Endothelial cell of umbilical vein (primary cell): Measurements from ENCODE around the gene KIF17. TPM values are rescaled to one million over a fixed set of nuclear protein-coding genes. Genes with fewer than 3 reads are reported as not detected.

ENCODE experiments used
- BruUV-seq: library from RNA; stranded (reverse); fragments of 400-500 nt; replicated peaks from 2 replicates; lab custom pipeline; 2021; lab: Mats Ljungman, UMichigan
- CTCF ChIA-PET: fragments of 300-600, 350-600 bp; sonication (Branson Sonifier 250); formaldehyde crosslinking; loops from one replicate; lab custom pipeline; 2021; ENCODE audit warnings: antibody characterized with exemption, inconsistent platforms; lab: Charles Lee
- POLR2A ChIA-PET: fragments of 300-600, 350-600 bp; sonication (Branson Sonifier 250); formaldehyde crosslinking; loops from one replicate; lab custom pipeline; 2021; ENCODE audit warnings: antibody characterized with exemption, inconsistent platforms; lab: Charles Lee
- DNase-seq: peaks from one replicate; pipeline ENCODE4 v3.0.0-alpha.2; 2011; ENCODE audit warnings: low read depth, low spot score
- FAIRE-seq: peaks from 2 replicates; lab custom pipeline; 2011; peaks lifted over from hg19 to GRCh38; lab: Jason Lieb, UNC
- H2AFZ ChIP-seq: 2 replicates; pipeline ENCODE4 v1.6.0; 2012; ENCODE audit warnings: low read depth, low read length, control low read depth, inconsistent platforms
- H3K27ac ChIP-seq: 2 replicates; pipeline ENCODE4 v1.5.1; 2011; ENCODE audit warnings: low read depth, mild to moderate bottlenecking, control low read depth, low read length, moderate library complexity; ENCODE audit not compliant: insufficient read depth
- H3K27me3 ChIP-seq, 2 experiments: 2 replicates each; pipeline versions ENCODE4 v1.6.0 to v1.6.1; 2011; ENCODE audit warnings: low read length in 2 of 2, mixed read lengths in 1 of 2; ENCODE audit not compliant: control insufficient read depth in 2 of 2, insufficient read depth in 2 of 2
- H3K36me3 ChIP-seq, 2 experiments: 2 replicates in 1 of 2; 3 replicates in 1 of 2; pipeline ENCODE4 v1.5.1; 2011; ENCODE audit warnings: low read length in 2 of 2, mild to moderate bottlenecking in 1 of 2, moderate library complexity in 1 of 2; ENCODE audit not compliant: control insufficient read depth in 2 of 2, insufficient read depth in 2 of 2; ENCODE audit errors: extremely low read depth in 1 of 2
- H3K4me1 ChIP-seq: 3 replicates; pipeline ENCODE4 v1.5.1; 2011; ENCODE audit warnings: mild to moderate bottlenecking, low read length; ENCODE audit not compliant: control insufficient read depth, insufficient read depth; ENCODE audit errors: extremely low read depth
- H3K4me2 ChIP-seq: 2 replicates; pipeline ENCODE4 v1.6.1; 2011; ENCODE audit warnings: low read length, control low read depth, mixed read lengths; ENCODE audit not compliant: insufficient read depth
- H3K4me3 ChIP-seq, 3 experiments: fragments of 200-600 bp in 1 of 3; sonication (generic), shearing (Covaris generic) in 1 of 3; replicated peaks in 1 of 3; 2 replicates each; pipeline ENCODE4 v1.5.1; 2011 to 2016; ENCODE audit warnings: control low read depth in 3 of 3, low read length in 3 of 3, mild to moderate bottlenecking in 2 of 3, inconsistent platforms in 1 of 3, low read depth in 1 of 3, moderate library complexity in 1 of 3; ENCODE audit not compliant: insufficient read depth in 1 of 3
- H3K79me2 ChIP-seq: 2 replicates; pipeline ENCODE4 v1.6.0; 2012; ENCODE audit warnings: low read length, inconsistent platforms; ENCODE audit not compliant: control insufficient read depth, insufficient read depth
- H3K9ac ChIP-seq: replicated peaks from 2 replicates; pipeline ENCODE3; 2011; ENCODE audit warnings: low read length, control low read depth; ENCODE audit not compliant: insufficient read depth; ENCODE audit errors: extremely low read depth
- H3K9me1 ChIP-seq: replicated peaks from 3 replicates; pipeline ENCODE4 v1.6.0; 2011; ENCODE audit warnings: mild to moderate bottlenecking, low read length; ENCODE audit not compliant: control insufficient read depth, insufficient read depth; ENCODE audit errors: extremely low read depth
- H3K9me3 ChIP-seq: replicated peaks from 2 replicates; pipeline ENCODE4 v1.5.1; 2012; ENCODE audit warnings: low read length, inconsistent platforms; ENCODE audit not compliant: control insufficient read depth, insufficient read depth
- H4K20me1 ChIP-seq: replicated peaks from 2 replicates; pipeline ENCODE3; 2011; ENCODE audit warnings: mild to moderate bottlenecking, low read length; ENCODE audit not compliant: control insufficient read depth, insufficient read depth; ENCODE audit errors: extremely low read depth
- CTCF ChIP-seq, 2 donors: IDR thresholded peaks; 1 replicate in 1 of 2; 2 replicates in 1 of 2; pipeline ENCODE4 v1.5.1; 2011; ENCODE audit warnings: low read length in 2 of 2, mild to moderate bottlenecking in 2 of 2, moderate library complexity in 2 of 2, control low read depth in 1 of 2, inconsistent platforms in 1 of 2, low read depth in 1 of 2; ENCODE audit not compliant: insufficient read depth in 1 of 2; ENCODE audit errors: extremely low read depth in 1 of 2
- EZH2 ChIP-seq: IDR thresholded peaks from 2 replicates; pipeline ENCODE4 v1.6.1; 2012; ENCODE audit warnings: borderline replicate concordance, low read depth, mild to moderate bottlenecking, moderate library complexity, low read length, inconsistent platforms; ENCODE audit not compliant: severe bottlenecking
- GATA2 ChIP-seq: IDR thresholded peaks from 2 replicates; pipeline ENCODE4 v1.7.0; 2011; ENCODE audit warnings: low read depth, mild to moderate bottlenecking, moderate library complexity, mixed read lengths, low read length; ENCODE audit not compliant: insufficient read length, insufficient read depth
- MYC ChIP-seq: IDR thresholded peaks from one replicate; pipeline ENCODE4 v1.6.1; 2011; ENCODE audit warnings: mild to moderate bottlenecking, low read depth, low read length
- POLR2A ChIP-seq: IDR thresholded peaks from 2 replicates; pipeline ENCODE4 v1.6.1; 2012; ENCODE audit warnings: low read depth, mild to moderate bottlenecking, control low read depth, low read length
- dilution Hi-C: fragments of 300-500 bp; cut with MboI; formaldehyde crosslinking; loops from one replicate; pipeline ENCODE4 v1.15.0; 2019; ENCODE audit warnings: low sequenced_read_pairs; ENCODE audit not compliant: extremely low pct_ligation_motif_present
- intact Hi-C: fragments of 100-400 bp; cut with micrococcal nuclease; formaldehyde crosslinking; loops from one replicate; pipeline ENCODE4 v1.10.0; 2022
- polyA plus RNA-seq, 4 experiments: library from polyadenylated mRNA; depleted of rRNA in 3 of 4; stranded (reverse) in 3 of 4; unstranded in 1 of 4; fragments of >200 nt; gene quantifications; 2 replicates each; pipeline versions ENCODE4 v1.2.1 to v1.2.3, GENCODE V29; 2011 to 2012; ENCODE audit warnings: missing spikeins in 1 of 4
- total RNA-seq: library from RNA; stranded (reverse); gene quantifications from 2 replicates; pipeline ENCODE4 v1.2.3, GENCODE V29; 2021

KIF17 gene
- total and polyA plus RNA-seq, 2 donors (not counting 3 experiments of a cell fraction or from before 2014, with no cell fraction given): 1.1 to 1.5 TPM

GRCh38 chr1:20616847-20617487 is 100.8 kb downstream of the KIF17 start:
- DNase-seq: no peak
- intact Hi-C loops: no loop called here
- Histone ChIP-seq H2AFZ (no peak overlapping the region), H3K4me2 (no peak overlapping the region), H3K4me3 (no peak overlapping the region), H3K4me1 (no peaks in the 10 kb centered on the region), H3K9ac (no peak overlapping the region), H3K27ac (no peak overlapping the region), H4K20me1 (no peaks in the 10 kb centered on the region), H3K79me2 (no peaks in the 10 kb centered on the region), H3K9me1 (no peaks in the 10 kb centered on the region), H3K36me3 (no peaks in the 10 kb centered on the region), H3K27me3 (no peaks in the 10 kb centered on the region), H3K9me3 (no peaks in the 10 kb centered on the region)
- dilution Hi-C loops: no loop called here
- CTCF ChIA-PET: interaction anchor here (1.1 to 1.6 kb wide), 2 partner anchors 17 to 42 kb away, joined by 3 to 7 read pairs; no protein-coding TSS in a partner anchor
- no peak for TF ChIP-seq MYC
- TF ChIP-seq CTCF (IDR thresholded peaks at IDR 0.05; ENCODE audit: extremely low read depth in 1 of 2, insufficient read depth in 1 of 2, low read depth in 1 of 2, low read length in 2 of 2): no peak
- POLR2A ChIA-PET: no interaction called here
- no TSS peak for BruUV-seq
- FAIRE-seq: no peak

GRCh38 chr1:20615946-20616846 is 101.6 kb downstream of the KIF17 start:
- no peak for FAIRE-seq
- H3K9me3 ChIP-seq: no peaks in the 10 kb centered on the region
- POLR2A ChIA-PET: no interaction called here
- no peak overlapping the region for H3K4me3 ChIP-seq
- H3K4me2 ChIP-seq: no peak overlapping the region
- CTCF ChIA-PET: no interaction called here
- no peak for DNase-seq
- no TSS peak for BruUV-seq
- no peaks in the 10 kb centered on the region for H4K20me1 ChIP-seq
- no peaks in the 10 kb centered on the region for H3K79me2 ChIP-seq
- intact Hi-C loops: no loop called here
- no peak for TF ChIP-seq POLR2A
- no peak for TF ChIP-seq EZH2
- no peak for TF ChIP-seq GATA2
- peak overlapping the region; percentile 6 for H2AFZ ChIP-seq
- no peaks in the 10 kb centered on the region for H3K27me3 ChIP-seq
- H3K9me1 ChIP-seq: no peaks in the 10 kb centered on the region
- dilution Hi-C loops: no loop called here
- no peaks in the 10 kb centered on the region for H3K36me3 ChIP-seq
- no peak overlapping the region for H3K27ac ChIP-seq
- H3K9ac ChIP-seq: no peak overlapping the region
- H3K4me1 ChIP-seq: no peaks in the 10 kb centered on the region
